H1 (cell line): ENCODE results near the gene GDPD5. TPM values are rescaled to one million over a fixed set of nuclear protein-coding genes. Genes with fewer than 3 reads are reported as not detected.
A peak's percentile ranks its signal among the peaks of the same experiment; 100 is the strongest.

Experiments
- ATF2 ChIP-seq: IDR thresholded peaks from 2 replicates; pipeline ENCODE4 v1.6.1; 2012; ENCODE audit warnings: low read length, inconsistent platforms
- BACH1 ChIP-seq: IDR thresholded peaks from 2 replicates; pipeline ENCODE4 v1.6.1; 2012; ENCODE audit warnings: low read length, improper control_type of control experiment
- BCL11A ChIP-seq, 2 experiments: IDR thresholded peaks; one replicate each; pipeline ENCODE4 v1.6.1; 2011; ENCODE audit warnings: low read depth in 2 of 2, low read length in 2 of 2, mild to moderate bottlenecking in 2 of 2
- CBX8 ChIP-seq: fragments of 300-800, 300-1000 bp; sonication (generic); IDR thresholded peaks from 2 replicates; pipeline ENCODE4 v1.7.1; 2016; ENCODE audit warnings: low read depth, low read length, borderline replicate concordance
- CHD1 ChIP-seq: IDR thresholded peaks from 2 replicates; pipeline ENCODE4 v1.6.1; 2012; ENCODE audit warnings: low read depth, low read length, improper control_type of control experiment
- CHD2 ChIP-seq: IDR thresholded peaks from 2 replicates; pipeline ENCODE4 v1.6.1; 2012; ENCODE audit warnings: low read length, improper control_type of control experiment
- E2F6 ChIP-seq: IDR thresholded peaks from 2 replicates; pipeline ENCODE4 v1.6.1; 2012; ENCODE audit warnings: inconsistent platforms
- EZH2 ChIP-seq: fragments of 200-600 bp; sonication (generic); IDR thresholded peaks from 2 replicates; pipeline ENCODE4 v1.7.1; 2012; ENCODE audit warnings: low read depth, mild to moderate bottlenecking, moderate library complexity, low read length, inconsistent platforms; ENCODE audit not compliant: severe bottlenecking
- HDAC2 ChIP-seq, 2 experiments: fragments of 300-600 bp in 1 of 2; sonication (generic) in 1 of 2; IDR thresholded peaks; 2 replicates each; pipeline ENCODE4 v1.6.1; 2011 to 2012; ENCODE audit warnings: low read depth in 2 of 2, low read length in 2 of 2, mild to moderate bottlenecking in 2 of 2, moderate library complexity in 2 of 2, borderline replicate concordance in 1 of 2, inconsistent platforms in 1 of 2
- KDM1A ChIP-seq: fragments of 200-600, 300-600 bp; sonication (generic); IDR thresholded peaks from 2 replicates; pipeline ENCODE4 v1.7.1; 2016; ENCODE audit warnings: mild to moderate bottlenecking, low read length, borderline replicate concordance
- KDM4A ChIP-seq: IDR thresholded peaks from one replicate; pipeline ENCODE4 v1.7.1; 2012; ENCODE audit warnings: low read depth, mild to moderate bottlenecking, moderate library complexity, low read length, inconsistent platforms; ENCODE audit not compliant: severe bottlenecking
- NRF1 ChIP-seq: IDR thresholded peaks from 2 replicates; pipeline ENCODE4 v1.6.1; 2011; ENCODE audit warnings: mild to moderate bottlenecking, low read depth, low read length, improper control_type of control experiment
- RAD21 ChIP-seq, 2 experiments: IDR thresholded peaks in 1 of 2; conservative IDR thresholded peaks in 1 of 2; 2 replicates each; pipeline ENCODE4 v1.6.1; 2011; ENCODE audit warnings: low read depth in 2 of 2, low read length in 2 of 2, improper control_type of control experiment in 1 of 2, inconsistent platforms in 1 of 2, mild to moderate bottlenecking in 1 of 2, moderate library complexity in 1 of 2
- RXRA ChIP-seq: IDR thresholded peaks from 2 replicates; pipeline ENCODE4 v1.6.1; 2011; ENCODE audit warnings: low read depth, mild to moderate bottlenecking, low read length, moderate library complexity; ENCODE audit not compliant: insufficient read depth
- SAP30 ChIP-seq: fragments of 300-600 bp; sonication (generic); IDR thresholded peaks from 2 replicates; pipeline ENCODE4 v1.7.1; 2012; ENCODE audit warnings: low read length, moderate library complexity, mild to moderate bottlenecking, inconsistent platforms; ENCODE audit not compliant: insufficient read depth, insufficient replicate concordance
- SIX5 ChIP-seq: IDR thresholded peaks from 2 replicates; pipeline ENCODE4 v1.6.1; 2011; ENCODE audit warnings: mild to moderate bottlenecking, low read depth, low read length
- SP1 ChIP-seq: IDR thresholded peaks from 2 replicates; pipeline ENCODE4 v1.6.1; 2011; ENCODE audit warnings: low read depth, low read length
- SRF ChIP-seq: IDR thresholded peaks from 2 replicates; pipeline ENCODE4 v1.6.1; 2011; ENCODE audit warnings: mild to moderate bottlenecking, low read depth, low read length, moderate library complexity
- TCF12 ChIP-seq: IDR thresholded peaks from 2 replicates; pipeline ENCODE4 v1.6.1; 2011; ENCODE audit warnings: low read depth, mild to moderate bottlenecking, low read length
- TEAD4 ChIP-seq: IDR thresholded peaks from 2 replicates; pipeline ENCODE4 v1.6.1; 2012; ENCODE audit warnings: low read depth, low read length, inconsistent platforms, mixed read lengths
- polyA plus RNA-seq, 7 experiments: library from polyadenylated mRNA; depleted of rRNA in 3 of 7; stranded (reverse) in 5 of 7; unstranded in 2 of 7; fragments of >200 nt in 5 of 7; fragments of 200-250 nt in 2 of 7; gene quantifications; 1 replicate in 5 of 7; 2 replicates in 1 of 7; 4 replicates in 1 of 7; pipeline versions ENCODE4 v1.2.1 to v1.2.3, GENCODE V29; 2011 to 2013; ENCODE audit warnings: missing spikeins in 2 of 7, mixed read lengths in 2 of 7
- total RNA-seq: library from RNA; stranded (reverse); fragmentation: NEBNext Ultra II Directional; extraction: Animal tissue kit (Norgen Biotek cat#: 25700); gene quantifications from 2 replicates; pipeline ENCODE4 v1.2.1, GENCODE V29; 2021

Gene GDPD5
- total and polyA plus RNA-seq, 2 of the 8 experiments (the other 6 are each of a cell fraction or from before 2014, with no cell fraction given), result 7.8 to 8.6 TPM

- TF ChIP-seq SIX5 (no peak), KDM1A (0 out of 2 replicates have a peak, but pooled peaks have one; percentile 25), ATF2 (no peak), BCL11A (IDR thresholded peaks at IDR 0.05; ENCODE audit: low read depth in 2 of 2, low read length in 2 of 2) (no peak), RAD21 (IDR thresholded peaks at IDR 0.05 in 1 of 2, conservative IDR thresholded peaks at IDR 0.05 in 1 of 2; ENCODE audit: low read depth in 2 of 2, low read length in 2 of 2) (peak; percentile 92 to 95), CHD1 (no peak), KDM4A (no peak), SP1 (peak; percentile 84), E2F6 (no peak), TEAD4 (peak; percentile 28; the same call in 1 of the 2 replicates), CBX8 (no peak), NRF1 (no peak), HDAC2 (IDR thresholded peaks at IDR 0.05; ENCODE audit: borderline replicate concordance in 1 of 2, low read depth in 2 of 2, low read length in 2 of 2) (no peak), EZH2 (no peak), TCF12 (no peak), SRF (no peak), BACH1 (no peak), SAP30 (no peak), RXRA (no peak), CHD2 (no peak)
Measured at GRCh38 chr11:75532200-75533048, 6.7 kb upstream of the GDPD5 start (continued).
